HuH-7.5 (cell line): ENCODE data around the gene TRIM49D1.
"Not testable (repeated sequence)": the region's sequence is repeated elsewhere in the genome, so short reads cannot be mapped to it uniquely, and the experiment has no call there.

Experiments
- DNase-seq: peaks from one replicate; pipeline ENCODE4 v3.0.0; 2011; ENCODE audit warnings: low spot score

Gene TRIM49D1, protein sequence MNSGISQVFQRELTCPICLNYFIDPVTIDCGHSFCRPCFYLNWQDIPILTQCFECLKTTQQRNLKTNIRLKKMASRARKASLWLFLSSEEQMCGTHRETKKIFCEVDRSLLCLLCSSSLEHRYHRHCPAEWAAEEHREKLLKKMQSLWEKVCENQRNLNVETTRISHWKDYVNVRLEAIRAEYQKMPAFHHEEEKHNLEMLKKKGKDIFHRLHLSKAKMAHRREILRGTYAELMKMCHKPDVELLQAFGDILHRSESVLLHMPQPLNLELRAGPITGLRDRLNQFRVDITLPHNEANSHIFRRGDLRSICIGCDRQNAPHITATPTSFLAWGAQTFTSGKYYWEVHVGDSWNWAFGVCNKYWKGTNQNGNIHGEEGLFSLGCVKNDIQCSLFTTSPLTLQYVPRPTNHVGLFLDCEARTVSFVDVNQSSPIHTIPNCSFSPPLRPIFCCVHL

DNA sequence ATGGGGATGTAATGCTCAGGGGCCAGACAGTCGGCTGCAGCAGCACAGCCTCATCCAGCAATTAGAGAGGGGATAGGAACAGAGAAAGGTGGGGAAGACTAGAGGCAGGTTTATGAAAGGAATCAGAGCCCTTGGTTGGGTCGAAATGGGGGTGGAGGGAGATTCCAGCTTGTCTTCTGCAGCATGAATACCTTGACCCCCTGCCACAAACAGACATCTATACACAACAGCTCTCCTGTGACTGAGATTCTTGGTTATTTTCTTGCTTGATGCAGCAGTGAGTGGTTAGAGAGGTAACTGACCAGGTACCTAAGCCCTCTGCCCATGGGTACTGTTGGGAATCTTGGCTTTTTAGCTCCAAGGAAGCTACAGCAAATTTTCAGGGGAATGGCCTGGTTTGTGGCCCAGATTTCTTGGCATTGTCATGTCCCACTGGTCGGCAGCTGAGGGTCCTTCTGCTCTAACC is at the start of gene TRIM49D1:
Gene TRIM49D1, minus strand, starts transcription at position 51 of the 466 bp plus-strand sequence. CDS start 4,535 bp downstream, outside the sequence.
- DNase-seq, result no peak

DNA sequence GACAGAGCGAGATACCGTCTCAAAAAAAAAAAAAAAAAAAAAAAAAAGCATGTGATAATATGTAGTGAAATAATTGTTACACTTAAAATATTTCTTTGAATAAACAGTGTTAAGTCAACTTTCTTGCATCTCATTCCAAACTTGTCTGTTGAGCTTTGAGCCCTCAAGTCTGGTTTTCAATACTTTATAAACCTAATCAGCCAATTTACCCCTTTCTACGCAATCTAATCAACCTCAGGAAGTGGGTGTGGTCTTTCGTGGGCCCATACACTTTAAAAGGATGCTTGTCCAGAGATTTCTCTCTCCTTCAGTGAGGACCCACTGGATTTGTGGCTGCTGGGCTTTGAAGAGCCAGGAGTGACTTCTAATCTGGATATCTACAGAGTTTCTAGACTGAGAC is 43.7 kb upstream of the TRIM49D1 start, which contains the start of gene TRIM64:
Gene TRIM64, plus strand, starts transcription at position 301 of the 400 bp plus-strand sequence. CDS start 2,467 bp downstream, outside the sequence.
- not testable (repeated sequence) for DNase-seq

DNA sequence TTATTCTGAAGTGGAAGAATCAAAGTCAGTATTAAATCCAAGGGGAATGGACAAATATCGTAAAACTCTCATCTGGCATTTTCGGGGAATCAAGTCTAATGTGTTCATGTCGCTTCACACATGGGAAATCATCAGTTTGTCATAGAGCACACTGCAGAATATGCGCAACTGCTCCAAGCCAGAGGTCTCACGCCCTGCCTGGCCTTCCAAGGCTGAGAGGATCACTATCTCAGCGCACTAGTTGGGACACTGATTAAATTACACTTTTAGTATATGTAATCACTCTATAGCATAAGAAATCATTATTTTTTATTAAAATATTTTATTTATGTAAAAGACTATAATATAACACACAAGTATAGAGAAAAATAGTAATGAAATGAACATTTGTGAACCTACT is 38.8 kb upstream of the TRIM49D1 start:
- DNase-seq, result not testable (repeated sequence)

DNA sequence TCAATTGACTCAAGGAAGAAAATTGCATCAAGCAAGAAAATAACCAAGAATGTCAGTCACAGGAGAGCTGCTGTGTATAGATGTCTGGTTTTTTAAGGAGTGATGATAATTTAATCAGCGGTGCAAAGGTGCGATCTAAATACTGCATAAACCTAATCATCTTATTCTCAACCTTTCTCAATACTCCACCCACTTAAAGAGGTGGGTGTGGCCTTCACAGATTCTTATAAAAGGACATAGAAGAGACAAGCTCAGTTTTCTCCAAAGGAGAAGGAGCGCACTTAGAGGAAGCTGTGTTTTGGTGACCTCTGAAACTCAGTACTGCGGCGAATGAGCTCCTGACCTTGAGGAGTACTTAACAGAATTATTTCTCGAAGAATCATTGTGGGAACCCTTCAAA is 1.7 kb upstream of the TRIM49D1 start, which contains the start of gene TRIM49D2:
Gene TRIM49D2, plus strand, starts transcription at position 301 of the 400 bp plus-strand sequence. CDS start 2,698 bp downstream, outside the sequence.
- not testable (repeated sequence) for DNase-seq

DNA sequence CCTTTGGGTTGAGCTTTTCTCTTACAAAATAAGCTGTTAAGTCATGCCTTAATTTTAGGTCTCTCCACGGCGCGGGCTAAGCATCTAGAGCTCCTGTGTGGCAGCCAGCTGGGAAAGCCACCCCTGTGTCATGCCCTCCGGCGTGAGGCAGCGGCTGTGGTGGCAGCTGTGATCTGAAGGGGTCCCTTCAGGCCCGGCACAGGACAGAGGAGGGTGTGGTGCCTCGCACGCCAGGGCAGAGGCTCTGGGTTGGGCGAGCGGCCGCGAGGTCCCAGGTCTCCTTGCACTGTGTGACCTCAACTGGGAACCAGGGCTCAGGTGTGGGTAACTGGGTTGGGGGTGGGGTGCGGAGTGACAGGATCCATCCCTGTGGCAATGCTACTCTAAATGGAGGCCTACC is 21.2 kb downstream of the TRIM49D1 start:
- DNase-seq, result not testable (repeated sequence)

DNA sequence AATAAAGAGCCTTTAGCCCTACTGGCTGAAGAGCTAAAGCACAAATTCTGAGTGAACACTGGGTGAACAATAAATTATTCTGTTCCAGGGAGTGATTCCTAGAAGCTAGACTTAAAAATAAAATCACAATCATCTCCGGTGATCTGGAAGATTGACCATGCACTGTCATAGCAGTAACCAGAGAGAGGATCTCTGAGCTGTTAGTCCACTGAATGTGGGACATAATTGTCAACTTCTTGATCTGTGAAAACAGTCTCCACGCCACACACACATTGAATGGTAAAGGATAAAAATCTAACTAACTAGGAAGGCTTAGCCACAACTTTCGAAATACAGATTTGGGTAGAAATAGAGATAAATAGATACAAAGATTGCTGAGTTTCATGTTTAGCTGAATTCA is 28.8 kb downstream of the TRIM49D1 start:
- not testable (repeated sequence) for DNase-seq

DNA sequence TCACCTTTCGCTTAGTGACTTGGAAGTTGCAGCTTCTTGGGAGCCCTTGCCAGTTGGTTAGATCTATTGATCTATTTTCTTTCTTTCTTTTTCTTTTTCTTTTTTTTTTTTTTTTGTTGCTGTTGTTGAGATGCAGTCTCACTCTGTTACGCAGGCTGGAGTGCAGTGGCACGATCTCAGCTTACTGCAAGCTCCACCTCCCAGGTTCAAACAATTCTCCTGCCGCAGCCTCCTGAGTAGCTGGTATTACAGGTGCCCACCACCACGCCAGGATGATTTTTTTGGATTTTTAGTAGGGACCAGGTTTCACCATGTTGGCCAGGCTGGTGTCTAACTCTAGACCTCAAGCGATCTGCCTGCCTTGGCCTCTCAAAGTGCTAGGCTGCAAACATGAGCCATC is 44.5 kb downstream of the TRIM49D1 start:
- not testable (repeated sequence) for DNase-seq

DNA sequence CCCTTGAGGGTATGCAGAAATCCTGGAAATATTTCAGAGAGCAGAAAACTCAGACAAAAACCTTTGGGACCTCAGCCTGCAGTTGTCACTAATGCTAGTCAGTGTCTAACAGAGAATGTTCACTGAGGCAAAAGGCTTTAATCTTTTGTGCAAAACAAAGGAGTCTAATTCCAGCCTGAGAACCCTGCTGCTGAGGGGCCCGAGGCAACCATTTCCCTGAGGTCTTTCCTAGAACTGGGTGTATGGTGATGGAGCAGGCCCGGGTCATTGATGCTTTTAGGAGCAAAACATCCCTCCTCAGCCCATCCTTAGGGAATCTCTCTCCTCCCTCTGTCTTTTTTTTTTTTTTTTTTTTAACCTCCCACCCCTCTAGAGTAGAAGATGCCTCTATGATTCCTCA is 49.5 kb downstream of the TRIM49D1 start:
- DNase-seq, result not testable (repeated sequence)

DNA sequence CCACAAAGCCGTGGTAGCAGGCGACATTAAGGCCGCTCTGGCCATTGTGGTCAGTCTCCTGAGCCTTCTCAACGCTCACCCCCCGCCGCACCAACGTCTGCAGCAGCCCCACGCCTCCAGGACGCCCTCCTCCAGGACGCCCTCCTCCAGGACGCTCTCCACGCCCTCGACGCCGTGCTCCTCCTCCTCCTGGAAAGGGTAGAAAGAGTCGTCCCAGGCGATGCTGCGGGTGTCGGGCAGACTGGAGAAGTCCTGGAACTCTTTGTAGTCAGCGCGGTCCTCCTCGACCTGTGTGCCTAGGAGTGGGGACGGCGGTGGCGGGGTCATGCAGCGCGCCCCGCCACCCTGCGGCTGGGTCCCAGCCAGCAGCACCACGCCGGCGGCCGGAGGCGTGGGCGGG is 56.8 kb downstream of the TRIM49D1 start:
- DNase-seq, result not testable (repeated sequence)

DNA sequence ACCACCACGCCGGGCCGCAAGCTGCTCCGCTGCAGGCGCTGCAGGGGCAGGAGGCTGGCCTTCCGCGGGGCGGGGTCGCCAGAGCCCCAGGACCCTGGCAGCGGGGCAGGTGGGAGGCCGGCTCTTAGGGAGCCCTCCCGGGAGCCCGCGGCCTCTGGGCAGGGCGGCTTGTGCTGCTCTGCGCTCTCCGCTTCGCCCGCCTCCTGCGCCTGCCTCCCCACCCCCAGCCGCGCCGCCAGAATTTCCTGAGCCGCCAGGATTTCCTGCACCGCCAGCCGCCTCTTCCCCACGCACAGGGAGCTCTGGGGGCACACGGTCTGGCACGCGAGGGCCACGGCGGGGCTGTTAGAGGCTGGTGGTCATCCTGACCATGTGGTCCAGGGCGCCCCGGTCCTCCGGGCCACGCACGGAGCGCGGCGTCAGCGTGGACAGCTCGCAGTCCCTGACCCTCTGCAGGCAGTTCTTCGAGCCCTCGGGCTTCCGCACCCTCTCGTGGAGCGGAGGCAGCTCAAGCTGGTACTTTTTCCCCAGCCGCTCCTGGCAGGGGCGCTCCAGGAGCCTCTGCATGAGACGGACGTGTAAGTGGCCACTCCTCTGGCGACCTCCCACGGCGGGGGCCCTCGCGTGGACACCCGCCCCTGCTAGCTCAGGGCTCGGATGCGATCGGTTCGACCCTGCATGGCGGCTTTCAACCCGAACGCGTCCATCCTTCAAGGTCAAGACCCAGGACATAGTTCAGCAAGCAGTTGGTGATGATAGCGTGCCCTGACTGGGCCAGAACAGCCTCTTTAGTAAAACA is 57.9 kb downstream of the TRIM49D1 start:
- not testable (repeated sequence) for DNase-seq
